CD14-positive monocyte (primary cell): ENCODE data around the gene ARMH3. TPM values are rescaled to one million over a fixed set of nuclear protein-coding genes. Genes with fewer than 3 reads are reported as not detected.
A peak's percentile ranks its signal among the peaks of the same experiment; 100 is the strongest.

Source experiments
- DNase-seq, 3 donors: peaks; one replicate each; pipeline ENCODE4 v3.0.0-alpha.2; 2011 to 2022
- H2AFZ ChIP-seq: 2 replicates; pipeline ENCODE4 v1.6.0; 2012; ENCODE audit warnings: mild to moderate bottlenecking, low read depth, low read length, inconsistent platforms; ENCODE audit not compliant: insufficient read depth, poor library complexity, severe bottlenecking
- H3K27ac ChIP-seq, 2 donors: 1 replicate in 1 of 2; 2 replicates in 1 of 2; pipeline ENCODE4 v1.5.1; 2012 to 2013; ENCODE audit warnings: low read length in 2 of 2, control low read depth in 1 of 2, inconsistent platforms in 1 of 2, low read depth in 1 of 2, mild to moderate bottlenecking in 1 of 2
- H3K27me3 ChIP-seq, 2 donors: one replicate each; pipeline versions ENCODE4 v1.6.0 to v1.6.1; 2011 to 2013; ENCODE audit warnings: low read length in 2 of 2; ENCODE audit not compliant: control insufficient read depth in 2 of 2, insufficient read depth in 2 of 2
- H3K36me3 ChIP-seq, 2 donors: replicated peaks in 1 of 2; 1 replicate in 1 of 2; 2 replicates in 1 of 2; pipeline versions ENCODE4 v1.5.1 to v1.6.1; 2012 to 2013; ENCODE audit warnings: low read length in 2 of 2, control low read depth in 1 of 2, inconsistent platforms in 1 of 2, mild to moderate bottlenecking in 1 of 2; ENCODE audit not compliant: insufficient read depth in 2 of 2, control insufficient read depth in 1 of 2
- H3K4me1 ChIP-seq, 2 donors: 1 replicate in 1 of 2; 2 replicates in 1 of 2; pipeline versions ENCODE4 v1.5.1 to v1.6.1; 2012 to 2013; ENCODE audit warnings: low read length in 2 of 2, control low read depth in 1 of 2, inconsistent platforms in 1 of 2, mild to moderate bottlenecking in 1 of 2, moderate library complexity in 1 of 2; ENCODE audit not compliant: insufficient read depth in 2 of 2, control insufficient read depth in 1 of 2
- H3K4me2 ChIP-seq: replicated peaks from 2 replicates; pipeline ENCODE3; 2012; ENCODE audit warnings: low read length, moderate library complexity, mild to moderate bottlenecking; ENCODE audit not compliant: poor library complexity, severe bottlenecking; ENCODE audit errors: extremely low read depth
- H3K4me3 ChIP-seq, 3 experiments: fragments of 200-600 bp in 1 of 3; sonication (generic) in 1 of 3; replicated peaks in 1 of 3; 1 replicate in 2 of 3; 2 replicates in 1 of 3; pipeline ENCODE4 v1.5.1; 2011 to 2013; ENCODE audit warnings: low read length in 3 of 3, mild to moderate bottlenecking in 3 of 3, control low read depth in 2 of 3, low read depth in 2 of 3, inconsistent platforms in 1 of 3, moderate library complexity in 1 of 3
- H3K79me2 ChIP-seq: 2 replicates; pipeline ENCODE4 v1.6.0; 2012; ENCODE audit warnings: mild to moderate bottlenecking, control low read depth, inconsistent platforms, low read length, moderate library complexity; ENCODE audit not compliant: insufficient read depth
- H3K9ac ChIP-seq: 2 replicates; pipeline ENCODE4 v1.6.0; 2017; ENCODE audit warnings: low read length, mild to moderate bottlenecking; ENCODE audit not compliant: insufficient read depth, poor library complexity, severe bottlenecking
- H3K9me3 ChIP-seq, 2 donors: replicated peaks in 1 of 2; 1 replicate in 1 of 2; 2 replicates in 1 of 2; pipeline versions ENCODE4 v1.5.1 to v1.6.1; 2012 to 2013; ENCODE audit warnings: low read length in 2 of 2, control low read depth in 1 of 2; ENCODE audit not compliant: control insufficient read depth in 1 of 2, insufficient read depth in 1 of 2
- H4K20me1 ChIP-seq: 2 replicates; pipeline ENCODE4 v1.6.0; 2012; ENCODE audit warnings: mild to moderate bottlenecking, low read length, control low read depth, moderate library complexity; ENCODE audit not compliant: insufficient read depth
- H3K27ac Mint-ChIP-seq, 7 donors: one replicate each; pipeline ENCODE4 v1.8.0; 2020; ENCODE audit warnings: mild to moderate bottlenecking in 7 of 7, mixed read lengths in 7 of 7, moderate library complexity in 6 of 7, inconsistent platforms in 2 of 7
- H3K27me3 Mint-ChIP-seq, 3 donors: one replicate each; pipeline ENCODE4 v1.8.0; 2021 to 2022; ENCODE audit warnings: low read depth in 3 of 3, mild to moderate bottlenecking in 3 of 3, mixed read lengths in 3 of 3, moderate library complexity in 3 of 3, inconsistent platforms in 1 of 3
- H3K36me3 Mint-ChIP-seq, 2 donors: one replicate each; pipeline ENCODE4 v1.8.0; 2020; ENCODE audit warnings: mixed read lengths in 2 of 2, inconsistent platforms in 1 of 2, mild to moderate bottlenecking in 1 of 2
- H3K4me1 Mint-ChIP-seq: one replicate; pipeline ENCODE4 v1.8.0; 2020; ENCODE audit warnings: mild to moderate bottlenecking, mixed read lengths
- H3K4me3 Mint-ChIP-seq, 2 donors: one replicate each; pipeline ENCODE4 v1.8.0; 2020; ENCODE audit warnings: mild to moderate bottlenecking in 2 of 2, mixed read lengths in 2 of 2, moderate library complexity in 1 of 2
- H3K9me3 Mint-ChIP-seq, 7 donors: one replicate each; pipeline ENCODE4 v1.8.0; 2020 to 2022; ENCODE audit warnings: mixed read lengths in 7 of 7, mild to moderate bottlenecking in 6 of 7, moderate library complexity in 6 of 7, inconsistent platforms in 2 of 7
- CTCF ChIP-seq: fragments of 200-600 bp; IDR thresholded peaks from one replicate; pipeline ENCODE4 v1.8.0; 2022; ENCODE audit warnings: antibody characterized with exemption, mild to moderate bottlenecking
- WGBS: methylation state at CpG from one replicate; pipeline ENCODE4 v1.1.5; 2013; ENCODE audit warnings: missing lambda C conversion rate; ENCODE audit not compliant: insufficient coverage; 5-methylcytosine and 5-hydroxymethylcytosine counted together
- intact Hi-C, 2 donors: fragments of 100-400 bp; cut with micrococcal nuclease; formaldehyde crosslinking; loops; one replicate each; pipeline versions ENCODE4 v1.15.0 to v1.15.1; 2023
- polyA plus RNA-seq, 3 donors: library from polyadenylated mRNA; depleted of rRNA in 1 of 3; unstranded in 2 of 3; stranded (reverse) in 1 of 3; fragments of 300-500 nt in 2 of 3; fragments of >200 nt in 1 of 3; fragmentation: Illumina TruSeq in 2 of 3; gene quantifications; 1 replicate in 2 of 3; 2 replicates in 1 of 3; pipeline ENCODE4 v1.2.3, GENCODE V29; 2012 to 2021

The ARMH3 gene
- polyA plus RNA-seq, 3 donors: 20.4 to 26.3 (median 22.1) TPM

GRCh38 chr10:101834341-101834740 is 221.6 kb downstream of the ARMH3 start:
- H3K27ac Mint-ChIP-seq: peak overlapping the region in 2 of 7 donors; percentile 22 to 73
- 2% methylated on average over 4 of the region's 8 CpGs for WGBS
- no peaks in the 10 kb centered on the region for H3K79me2 ChIP-seq
- intact Hi-C loops: loop anchor here in 1 of 2 donors (5.0 kb wide), 1 partner anchor 318 kb away; the partner anchor contains the start of gene NOLC1
- no peaks in the 10 kb centered on the region for H3K27me3 ChIP-seq
- H3K4me1 Mint-ChIP-seq: peaks cover 57% of the 10 kb centered on the region
- no peaks in the 10 kb centered on the region for H3K9me3 Mint-ChIP-seq
- H3K4me3 Mint-ChIP-seq: peak overlapping the region in 1 of 2 donors; percentile 52
- peaks cover 0 to 7% of the 10 kb centered on the region in 2 donors for H3K36me3 Mint-ChIP-seq
- H3K9me3 ChIP-seq: no peaks in the 10 kb centered on the region
- DNase-seq: peak; percentile 49 to 71 (median 54)
- peaks cover 46 to 50% of the 10 kb centered on the region in 2 donors for H3K4me1 ChIP-seq
- H3K4me2 ChIP-seq: peak overlapping the region; percentile 46
- no peaks in the 10 kb centered on the region for H3K36me3 ChIP-seq
- H3K27ac ChIP-seq: peak overlapping the region in 1 of 2 donors; percentile 42
- H3K4me3 ChIP-seq: peak overlapping the region in 1 of 3 experiments; percentile 32
- no peak overlapping the region for H2AFZ ChIP-seq
- H3K27me3 Mint-ChIP-seq: peaks cover 1 to 3% (median 2%) of the 10 kb centered on the region in 3 donors
- no peak overlapping the region for H3K9ac ChIP-seq
- H4K20me1 ChIP-seq: peaks cover 49% of the 10 kb centered on the region
- TF ChIP-seq CTCF: no peak

- H3K79me2 ChIP-seq: no peaks in the 10 kb centered on the region
- H3K27me3 ChIP-seq: no peaks in the 10 kb centered on the region
- intact Hi-C loops: loop anchor here in 1 of 2 donors (5.0 kb wide), 1 partner anchor 319 kb away; the partner anchor contains the start of gene NOLC1
- no peak overlapping the region for H3K9ac ChIP-seq
- peak overlapping the region in 2 of 7 donors; percentile 52 to 63 for H3K27ac Mint-ChIP-seq
- WGBS: no CpG with 5 or more reads among the region's 1 CpG
- peaks cover 0 to 2% (median 2%) of the 10 kb centered on the region in 3 donors for H3K27me3 Mint-ChIP-seq
- H3K27ac ChIP-seq: no peak overlapping the region
- DNase-seq: no peak
- H3K4me1 Mint-ChIP-seq: peaks cover 59% of the 10 kb centered on the region
- H3K9me3 Mint-ChIP-seq: no peaks in the 10 kb centered on the region
- H3K4me3 ChIP-seq: no peak overlapping the region
- peaks cover 54 to 57% of the 10 kb centered on the region in 2 donors for H3K4me1 ChIP-seq
- no peak for TF ChIP-seq CTCF
- no peak overlapping the region for H3K4me3 Mint-ChIP-seq
- H3K9me3 ChIP-seq: no peaks in the 10 kb centered on the region
- H3K36me3 Mint-ChIP-seq: peaks cover 0 to 5% of the 10 kb centered on the region in 2 donors
- H3K4me2 ChIP-seq: no peak overlapping the region
- H2AFZ ChIP-seq: no peak overlapping the region
- H3K36me3 ChIP-seq: no peaks in the 10 kb centered on the region
- H4K20me1 ChIP-seq: peaks cover 40% of the 10 kb centered on the region
These were observed 222.5 kb downstream of the ARMH3 start for GRCh38 chr10:101833466-101833865.
